ENCODE measurements around the gene HTRA1.

HTRA1 gene

GRCh38 chr10:122475100-122475499, 13.7 kb downstream of the HTRA1 start:
- no peak for DNase-seq

DNA sequence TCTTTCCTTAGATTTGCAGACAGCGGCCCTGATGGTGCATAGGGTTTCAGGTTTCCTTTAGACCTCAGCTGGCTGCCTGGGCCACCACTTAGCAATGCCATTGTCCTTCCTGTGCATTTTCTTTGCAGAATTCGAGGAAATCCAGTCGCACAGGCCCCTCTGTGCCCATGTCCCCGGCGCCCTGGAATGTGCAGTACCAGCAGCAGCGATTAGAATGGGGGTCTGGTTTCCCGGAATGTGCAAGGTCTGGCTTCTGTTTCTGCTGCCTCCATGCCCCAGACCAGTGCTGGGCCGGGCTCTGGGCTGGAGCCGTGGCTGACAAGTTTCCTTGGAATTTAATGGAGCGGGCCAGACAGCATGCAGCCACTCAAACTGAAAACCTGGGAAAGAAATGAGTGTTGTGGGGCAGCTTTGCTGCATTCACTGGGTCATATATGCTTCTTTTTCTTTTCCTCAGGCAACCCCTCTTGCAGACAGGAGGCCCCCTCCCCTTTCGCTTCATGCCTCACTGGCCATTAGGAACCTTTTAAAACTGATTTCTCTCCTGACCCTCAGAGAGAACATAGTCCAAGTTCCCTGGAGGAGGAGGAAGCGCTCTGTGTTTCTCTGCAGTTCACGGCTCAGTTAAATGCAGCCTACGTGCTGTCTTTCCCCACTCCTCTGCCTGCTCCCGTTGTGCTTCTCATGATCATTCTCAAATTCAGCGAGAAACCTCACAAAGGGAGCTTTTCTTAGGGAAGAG, 14.4 kb downstream of the HTRA1 start:
- no peak for DNase-seq

DNA sequence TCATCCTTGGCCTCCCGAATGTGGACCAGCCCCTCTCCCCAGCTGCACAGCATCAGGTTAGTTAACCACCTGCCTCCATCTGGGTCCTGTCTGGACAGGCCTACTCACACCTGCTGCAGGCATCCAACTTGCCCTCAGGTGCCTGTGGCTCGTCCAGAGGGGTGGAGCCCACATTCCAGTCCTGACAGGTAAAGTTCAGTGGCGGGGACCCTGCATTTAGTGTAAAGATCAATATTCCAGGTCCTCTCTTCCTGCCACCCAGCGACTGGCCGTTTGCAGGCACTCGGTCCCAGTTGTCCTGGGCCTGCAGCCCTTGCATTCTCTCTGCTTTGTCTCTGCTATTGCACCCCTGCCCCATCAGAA, 15.0 kb downstream of the HTRA1 start:
- no peak for DNase-seq

- DNase-seq: no peak
Observed at GRCh38 chr10:122477436-122477835, 16.1 kb downstream of the HTRA1 start.

DNA sequence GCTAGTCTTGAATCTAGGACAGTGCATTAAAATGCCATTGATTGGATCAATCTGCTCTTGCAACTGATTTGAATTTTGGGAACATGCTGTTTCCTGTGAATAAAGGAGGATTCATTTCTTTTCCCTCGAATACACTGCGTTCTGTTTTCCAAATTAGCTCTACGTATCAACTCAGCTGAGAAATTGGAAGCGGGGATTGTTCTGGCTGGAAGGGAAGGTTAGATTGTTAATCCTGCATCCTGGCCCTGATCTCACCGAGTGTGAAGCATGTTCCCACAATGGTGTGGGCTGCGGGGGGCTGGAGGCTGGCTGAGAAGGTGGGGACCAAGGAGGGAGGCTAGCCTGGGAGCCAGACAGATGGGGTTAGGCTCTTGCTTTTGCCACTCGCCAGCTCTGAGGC, 17.6 kb downstream of the HTRA1 start:
- no peak for DNase-seq

DNA sequence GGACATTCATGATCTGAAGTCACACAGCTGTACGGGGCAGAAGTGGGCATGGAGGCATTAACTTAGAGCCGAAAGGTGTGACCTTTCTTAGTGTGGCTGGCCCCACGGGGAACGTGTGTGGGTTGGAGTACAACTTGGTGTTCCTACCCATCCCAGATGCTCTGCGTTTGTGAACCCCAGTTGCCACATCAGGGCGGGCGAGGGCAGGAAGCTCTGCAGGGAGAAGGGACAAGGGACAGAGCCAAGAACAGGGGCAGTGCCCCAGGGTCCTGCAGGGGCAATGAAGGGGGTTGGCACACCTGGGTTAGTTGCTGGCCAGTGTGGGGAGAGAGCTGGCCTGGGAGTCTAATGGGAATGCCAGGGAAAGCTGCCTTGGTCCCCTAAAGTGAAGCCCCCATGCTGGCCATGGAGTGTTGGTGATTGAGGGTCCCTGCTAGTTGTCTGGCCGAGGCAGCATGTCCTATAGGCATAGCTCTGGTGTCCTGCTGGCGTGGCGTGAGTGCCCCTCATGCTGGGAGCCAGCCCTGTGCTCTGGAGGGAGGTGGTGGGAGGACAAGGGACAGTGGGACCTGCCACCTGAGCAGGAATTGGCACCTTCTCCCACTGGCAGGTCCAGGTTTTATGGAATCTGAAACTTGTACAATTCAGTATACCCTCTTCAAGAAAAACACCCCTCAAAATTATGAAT, 18.9 kb downstream of the HTRA1 start:
- no peak for DNase-seq

- no peak for DNase-seq
Observed at GRCh38 chr10:122481296-122482056, 20.1 kb downstream of the HTRA1 start.

DNA sequence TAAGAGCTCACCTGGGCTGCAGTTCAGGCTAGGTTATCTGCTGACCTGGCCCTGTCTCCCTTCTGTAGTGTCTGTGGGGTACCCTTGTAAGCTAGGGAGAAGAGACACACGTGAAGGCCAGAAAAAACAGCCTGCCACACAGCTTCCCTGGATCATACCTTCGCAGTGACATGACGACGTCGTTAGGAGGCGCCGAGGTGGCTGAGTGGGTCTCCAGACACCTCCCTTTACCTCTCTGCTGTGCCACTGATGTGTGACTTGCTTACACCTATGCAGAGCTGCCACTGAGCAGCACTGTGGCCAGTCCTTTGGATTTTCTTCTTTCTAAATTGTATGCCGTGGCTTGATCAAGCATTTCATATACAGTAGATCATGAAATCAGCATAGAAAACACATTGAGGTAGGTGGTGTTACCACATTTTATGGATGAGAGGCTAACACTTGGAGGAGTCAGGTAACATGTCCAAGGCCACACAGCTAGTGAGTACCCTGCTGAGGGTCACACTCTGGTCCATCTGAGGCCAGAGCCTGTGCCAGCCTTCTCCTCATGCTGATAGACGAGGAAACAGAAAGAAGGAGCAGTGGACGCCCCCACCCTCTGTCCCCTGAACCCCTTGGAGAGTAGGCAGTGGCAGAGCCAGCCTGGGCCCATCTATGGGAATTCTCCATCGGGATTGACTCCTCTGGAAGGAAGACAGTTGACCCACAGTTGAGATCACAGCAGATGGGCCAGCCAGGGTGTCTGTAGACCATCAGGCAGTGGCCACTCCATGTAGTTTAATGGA, 23.1 kb downstream of the HTRA1 start:
- no peak for DNase-seq

DNA sequence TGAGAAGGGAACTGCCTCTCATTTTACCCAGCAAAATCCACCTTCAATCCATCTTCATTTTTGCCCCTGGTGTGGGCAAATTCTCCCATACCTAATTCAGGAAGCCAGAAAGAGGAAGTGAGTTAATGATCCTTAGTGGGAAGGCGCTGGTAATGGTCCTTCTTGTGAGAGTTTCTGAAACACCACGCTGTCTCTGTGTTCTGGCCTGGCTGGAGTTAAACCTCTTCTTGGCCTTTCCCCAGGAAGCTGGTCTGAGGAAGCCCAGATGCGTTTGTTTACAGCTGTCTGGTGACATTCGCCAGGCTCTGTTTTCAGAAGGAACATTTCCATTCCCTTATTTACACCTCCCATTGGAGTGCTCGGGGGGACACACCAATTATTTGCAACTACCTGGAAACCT, 24.3 kb downstream of the HTRA1 start:
- DNase-seq: no peak

DNA sequence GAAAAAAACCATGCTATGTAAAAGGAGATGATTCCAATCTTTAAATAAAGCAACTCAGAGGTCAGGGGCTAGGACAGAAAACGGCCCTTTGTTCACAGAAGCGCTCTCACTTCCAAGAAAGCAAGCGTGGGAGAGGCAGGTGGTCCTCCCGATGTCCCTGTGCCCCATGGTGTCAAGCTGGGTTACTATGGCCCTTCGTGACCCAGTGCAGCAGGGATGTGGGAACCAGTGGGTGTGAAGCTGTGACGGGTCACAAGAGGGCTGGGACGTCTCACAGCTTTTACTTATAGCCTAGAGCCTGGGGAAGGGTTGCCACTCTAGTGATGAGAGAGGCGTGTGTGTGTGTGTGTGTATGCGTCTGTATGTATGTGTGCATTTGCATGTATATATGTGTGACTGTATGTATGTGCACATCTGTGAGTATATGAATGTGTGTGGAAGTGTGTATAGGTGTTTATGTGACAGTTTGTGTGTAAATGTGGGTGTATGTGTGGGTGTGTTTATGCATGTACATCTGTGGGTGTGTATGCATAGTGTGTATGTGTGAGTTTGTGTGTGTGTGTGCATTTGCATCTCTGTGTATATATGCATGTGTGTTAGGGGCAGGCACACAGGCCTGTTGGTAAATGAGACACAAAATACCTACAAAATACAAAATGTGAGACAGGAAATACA, 25.2 kb downstream of the HTRA1 start:
- no peak for DNase-seq

DNA sequence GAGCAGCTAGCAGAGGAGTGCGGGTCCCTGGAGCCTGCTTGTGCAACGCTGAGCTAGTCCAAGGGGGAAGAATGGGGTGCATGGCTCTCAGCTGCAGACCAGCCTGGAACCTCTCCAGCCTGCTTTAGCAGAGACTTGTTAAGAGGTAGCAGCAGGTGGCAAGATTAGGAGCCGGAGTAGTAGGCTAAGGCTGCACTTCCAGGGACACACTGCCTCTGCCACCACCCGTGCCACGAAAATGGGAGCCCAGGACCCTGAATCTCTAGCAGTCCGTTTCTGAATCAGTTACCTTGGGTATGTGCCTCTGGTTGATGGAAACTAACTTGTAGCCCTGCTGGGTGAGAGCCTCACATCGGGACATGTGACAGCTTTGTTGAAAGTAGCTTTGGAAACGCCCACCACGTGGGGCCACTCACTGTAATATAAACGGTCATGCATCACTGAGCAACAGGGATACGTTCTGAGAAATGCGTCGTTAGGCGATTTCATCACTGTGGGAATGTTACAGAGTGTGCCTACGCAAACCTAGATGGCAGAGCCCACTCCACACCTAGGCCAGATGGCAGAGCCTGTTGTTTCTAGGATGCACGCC, 25.9 kb downstream of the HTRA1 start:
- DNase-seq: no peak

- no peak for DNase-seq
Observed at GRCh38 chr10:122490268-122490667, 28.9 kb downstream of the HTRA1 start.

DNA sequence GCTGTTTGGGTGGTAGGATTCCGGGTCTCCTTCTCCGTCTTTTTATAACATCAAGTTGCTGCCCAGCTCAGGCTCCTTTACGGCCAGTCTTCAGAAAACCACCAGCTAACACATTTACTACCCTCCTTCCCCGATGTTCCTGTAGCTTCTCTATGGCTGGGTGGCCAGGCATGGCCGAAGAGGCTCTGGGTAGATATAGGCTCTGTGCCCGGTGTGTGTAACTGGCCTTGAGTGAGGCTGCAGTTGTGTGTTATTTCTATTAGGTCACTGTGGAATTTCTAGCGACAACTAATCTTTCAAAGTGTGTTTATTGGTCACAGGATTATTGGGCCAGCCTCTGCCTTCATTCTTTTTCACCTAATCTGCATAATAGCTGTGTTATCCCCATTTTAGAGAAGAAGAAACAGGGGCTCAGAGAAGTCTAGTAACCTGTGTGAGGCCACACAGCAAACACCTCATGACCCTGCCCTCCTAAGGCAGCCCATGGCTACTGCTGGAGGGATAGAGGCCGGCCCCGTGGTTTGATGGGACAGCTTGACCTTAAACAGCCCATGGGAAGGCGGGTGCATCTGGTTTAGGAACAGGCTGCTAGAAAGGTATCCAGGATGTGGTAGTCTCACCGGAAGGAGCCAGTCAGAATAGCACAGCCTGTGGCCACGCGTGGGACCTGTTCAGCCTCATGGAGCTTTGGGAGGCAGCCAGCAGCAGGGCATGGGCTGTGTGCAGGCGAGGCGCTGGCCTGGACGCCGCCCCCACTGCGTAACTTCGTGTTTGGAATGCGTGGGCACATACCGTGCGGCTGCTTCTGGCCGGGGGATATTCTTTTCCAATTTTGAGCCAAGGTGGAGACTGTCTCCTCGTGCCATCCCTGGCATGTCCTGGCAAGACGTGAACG, 29.7 kb downstream of the HTRA1 start:
- no peak for DNase-seq

GRCh38 chr10:122492006-122492405, 30.7 kb downstream of the HTRA1 start:
- DNase-seq: no peak

DNA sequence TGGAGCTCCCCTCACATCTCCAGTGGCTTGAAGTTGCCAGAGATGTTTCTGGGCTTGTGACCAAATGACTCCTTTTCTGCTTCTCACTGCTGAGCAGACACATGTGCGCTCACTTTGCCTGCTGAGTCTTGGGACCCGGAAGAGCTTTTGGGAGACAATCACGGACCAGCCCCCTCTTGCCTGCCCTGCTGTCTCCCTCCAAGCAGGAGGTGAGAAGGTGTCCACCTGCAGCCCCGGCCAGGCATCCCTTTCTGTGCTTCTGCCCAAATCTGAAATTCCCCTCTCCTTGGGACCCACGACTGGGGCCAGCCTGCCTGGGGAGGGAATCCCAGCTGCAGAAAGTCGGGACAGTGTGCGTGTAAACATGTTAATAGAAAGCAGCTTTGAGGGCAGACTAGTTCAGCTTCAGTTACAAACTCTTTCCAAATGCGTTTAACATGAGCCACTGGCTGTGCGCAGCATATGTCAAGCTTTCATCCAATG, 31.7 kb downstream of the HTRA1 start:
- DNase-seq: no peak

DNA sequence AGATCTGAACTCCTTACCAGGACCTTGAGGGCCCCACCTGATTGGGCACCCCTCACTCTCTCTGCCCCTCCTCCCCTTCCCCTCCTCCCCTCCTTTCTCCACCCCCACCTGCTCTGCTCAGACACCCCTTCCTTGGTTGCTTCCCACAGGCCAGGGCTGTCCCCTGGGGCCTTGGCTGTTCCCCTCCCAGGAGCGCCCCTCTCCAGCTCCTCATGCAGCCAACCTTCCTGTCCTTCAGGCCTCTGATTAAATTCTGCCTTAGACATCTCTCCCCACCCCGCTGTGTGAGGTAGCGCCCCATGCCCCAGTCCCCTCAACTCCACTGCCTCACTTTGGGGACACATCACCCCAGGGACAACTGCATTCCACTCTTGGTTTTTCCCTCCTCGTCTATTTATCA, 32.4 kb downstream of the HTRA1 start:
- no peak for DNase-seq

GRCh38 chr10:122494173-122494820, 32.9 kb downstream of the HTRA1 start:
- DNase-seq: no peak

DNA sequence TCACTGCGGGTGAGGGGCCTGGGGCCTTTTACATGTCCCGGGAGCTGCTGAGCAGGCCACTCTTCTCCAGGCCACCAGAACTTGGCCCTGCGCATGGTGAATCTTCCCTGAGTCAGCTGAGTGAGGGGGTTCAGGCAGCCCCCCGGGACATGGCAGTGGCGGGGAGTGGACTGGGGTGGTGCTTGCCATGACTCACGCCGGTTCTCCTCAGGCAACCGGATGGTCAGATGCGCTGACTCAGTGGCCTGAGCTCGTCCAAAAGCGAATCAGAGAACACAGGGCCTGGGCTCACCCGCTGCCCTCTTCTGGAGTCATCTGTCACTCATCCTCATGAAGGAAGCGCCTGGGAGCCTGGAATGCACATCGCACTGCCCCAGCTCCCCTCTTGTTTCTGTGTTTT, 33.5 kb downstream of the HTRA1 start:
- DNase-seq: no peak

DNA sequence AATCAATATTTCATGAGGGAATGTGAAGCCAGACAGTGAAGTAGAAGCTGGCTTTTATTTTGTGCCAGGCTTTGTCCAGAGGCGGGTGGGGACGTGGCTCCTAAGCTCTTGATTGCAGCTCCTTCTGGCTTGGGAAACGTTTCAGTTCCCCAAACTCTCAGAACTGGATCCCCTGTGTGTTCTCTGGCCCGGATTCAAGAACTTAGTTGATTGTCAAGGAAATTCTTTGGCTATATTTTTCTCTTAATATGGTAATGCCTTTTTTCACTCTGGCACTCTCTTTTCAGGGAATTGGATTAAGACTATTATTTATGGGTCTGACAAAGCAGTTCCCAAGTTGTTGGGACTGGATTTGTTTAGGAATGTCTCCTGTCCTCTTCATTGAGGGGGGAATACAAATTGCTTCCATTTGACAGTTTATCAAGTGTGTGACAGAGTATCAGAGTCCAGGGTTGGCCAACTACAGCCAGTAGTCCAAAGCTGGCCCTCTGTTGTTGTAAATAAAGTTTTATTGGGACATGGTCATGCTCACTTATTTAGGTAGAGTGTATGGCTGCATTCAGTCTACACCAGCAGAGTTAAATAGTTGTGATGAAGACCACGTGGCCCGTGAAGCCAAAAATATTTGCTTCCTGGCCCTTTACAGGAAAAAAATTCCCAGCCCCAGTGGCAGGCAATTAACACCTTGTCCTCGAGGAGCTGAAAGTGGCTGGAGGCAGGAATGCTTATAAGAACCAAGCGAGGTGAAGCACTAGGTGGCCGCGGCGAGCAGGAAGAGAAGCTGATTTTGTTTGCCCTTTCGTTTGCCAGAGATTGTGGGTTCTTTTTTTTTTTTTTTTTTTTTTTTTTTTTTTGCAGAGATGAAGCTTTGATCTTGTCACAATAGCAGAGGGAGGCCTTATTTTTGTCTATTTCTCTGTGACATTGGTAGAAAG, 34.3 kb downstream of the HTRA1 start:
- peak; percentile 24 for DNase-seq

Data from activated T-cell treated with anti-CD3 and anti-CD28 coated beads, Interleukin-2, amount 50 U/mL, for 1 hour (primary cell).